K562 (cell line): ENCODE results near the gene RIT1. TPM values are rescaled to one million over a fixed set of nuclear protein-coding genes. Genes with fewer than 3 reads are reported as not detected.

Experiments
- CBFA2T2 ChIP-seq: fragments of 450-650 bp; conservative IDR thresholded peaks from 2 replicates; pipeline ENCODE4 v1.6.1; 2017; ENCODE audit warnings: mild to moderate bottlenecking
- CREB1 ChIP-seq, 2 experiments: sonication (generic) in 1 of 2; formaldehyde crosslinking in 1 of 2; IDR thresholded peaks; 2 replicates each; pipeline versions ENCODE4 v1.6.1 to v1.8.0; 2012 to 2022; ENCODE audit warnings: inconsistent platforms in 1 of 2, mild to moderate bottlenecking in 1 of 2, missing genetic modification reagents in 1 of 2, moderate library complexity in 1 of 2
- HDAC2 ChIP-seq: fragments of 450-650 bp; IDR thresholded peaks from 2 replicates; pipeline ENCODE4 v1.6.1; 2016; ENCODE audit warnings: mild to moderate bottlenecking
- HOXB6 ChIP-seq: fragments of 250-450 bp; sonication (Bioruptor Pico); IDR thresholded peaks from 2 replicates; pipeline ENCODE4 v1.5.1; 2022; ENCODE audit warnings: mild to moderate bottlenecking, borderline replicate concordance
- KAT7 ChIP-seq: sonication (generic); formaldehyde crosslinking; IDR thresholded peaks from 2 replicates; pipeline ENCODE4 v1.8.0; 2022; ENCODE audit warnings: missing genetic modification reagents, mild to moderate bottlenecking, borderline replicate concordance
- MCM7 ChIP-seq, 2 experiments: fragments of 450-650 bp; IDR thresholded peaks; 2 replicates each; pipeline ENCODE4 v1.6.1; 2016 to 2018
- MEF2A ChIP-seq: IDR thresholded peaks from 2 replicates; pipeline ENCODE4 v1.6.1; 2011; ENCODE audit warnings: low read depth, mild to moderate bottlenecking, low read length, moderate library complexity; ENCODE audit not compliant: control insufficient read depth
- NONO ChIP-seq, 2 experiments: fragments of 200-400 bp in 1 of 2; fragments of 450-650 bp in 1 of 2; formaldehyde crosslinking in 1 of 2; IDR thresholded peaks; 2 replicates each; pipeline ENCODE4 v1.6.1; 2017; ENCODE audit warnings: low read depth in 2 of 2, mild to moderate bottlenecking in 2 of 2, moderate library complexity in 2 of 2, low read length in 1 of 2
- POU5F1 ChIP-seq: fragments of 150-350 bp; IDR thresholded peaks from 2 replicates; pipeline ENCODE4 v1.6.1; 2014; ENCODE audit warnings: borderline replicate concordance, low read length, low read depth, mild to moderate bottlenecking; ENCODE audit not compliant: partially characterized antibody
- SMAD1 ChIP-seq: fragments of 150-350 bp; IDR thresholded peaks from 2 replicates; pipeline ENCODE4 v1.6.1; 2014; ENCODE audit warnings: low read length, low read depth; ENCODE audit not compliant: partially characterized antibody
- SMAD4 ChIP-seq: fragments of 250-450 bp; sonication (Bioruptor Pico); conservative IDR thresholded peaks from 2 replicates; pipeline ENCODE4 v1.8.0; 2021; ENCODE audit warnings: inconsistent platforms, mild to moderate bottlenecking, moderate library complexity
- SMARCA4 ChIP-seq: fragments of 450-650 bp; IDR thresholded peaks from 2 replicates; pipeline ENCODE4 v1.6.1; 2016
- SRSF7 ChIP-seq: fragments of 200-400 bp; formaldehyde crosslinking; optimal IDR thresholded peaks from 2 replicates; pipeline ENCODE3; 2017; ENCODE audit warnings: mild to moderate bottlenecking, low read depth, low read length
- TAF15 ChIP-seq: fragments of 200-400 bp; formaldehyde crosslinking; IDR thresholded peaks from 2 replicates; pipeline ENCODE4 v1.6.1; 2017; ENCODE audit warnings: mild to moderate bottlenecking, low read depth, low read length, moderate library complexity
- XRCC3 ChIP-seq: fragments of 450-650 bp; IDR thresholded peaks from 2 replicates; pipeline ENCODE4 v1.6.1; 2017; ENCODE audit warnings: mild to moderate bottlenecking, moderate library complexity
- ZNF512 ChIP-seq: IDR thresholded peaks from 2 replicates; pipeline ENCODE4 v1.6.1; 2016; ENCODE audit warnings: missing genetic modification characterization, missing compliant biosample characterization
- ZNF551 ChIP-seq: fragments of 250-450 bp; sonication (Bioruptor Pico); IDR thresholded peaks from 2 replicates; pipeline ENCODE4 v1.5.0; 2021; ENCODE audit warnings: mild to moderate bottlenecking, moderate library complexity
- ZNF696 ChIP-seq: fragments of 250-450 bp; sonication (Bioruptor Pico); conservative IDR thresholded peaks from 2 replicates; pipeline ENCODE4 v1.4.0; 2020; ENCODE audit warnings: mild to moderate bottlenecking, moderate library complexity
- ZNF707 ChIP-seq: fragments of 250-450 bp; sonication (Bioruptor Pico); conservative IDR thresholded peaks from 2 replicates; pipeline ENCODE4 v1.8.0; 2022; ENCODE audit warnings: inconsistent platforms, mild to moderate bottlenecking, moderate library complexity
- polyA plus RNA-seq, 8 experiments: library from polyadenylated mRNA; depleted of rRNA in 4 of 8; stranded (reverse) in 5 of 8; unstranded in 3 of 8; fragments of >200 nt; fragmentation: Nextera tagmentation in 2 of 8; fragmentation: Illumina TruSeq in 1 of 8; extraction: Ambion mirVana in 2 of 8; extraction: Trizol in 1 of 8; gene quantifications; 2 replicates each; pipeline versions ENCODE4 v1.2.1 to v1.2.3, GENCODE V29; 2011 to 2014; ENCODE audit warnings: inconsistent platforms in 1 of 8, missing spikeins in 1 of 8
- total RNA-seq, 7 experiments: library from RNA; depleted of rRNA in 6 of 7; stranded (reverse); fragments of >200 nt in 6 of 7; fragmentation: Illumina TruSeq in 2 of 7; extraction: Trizol in 2 of 7; gene quantifications; 2 replicates each; pipeline versions ENCODE4 v1.2.1 to v1.2.3, GENCODE V29; 2011 to 2021; ENCODE audit warnings: low replicate concordance in 1 of 7
- TF ChIP-seq, protein P1 (sequence below): fragments of 450-650 bp; IDR thresholded peaks from 2 replicates; pipeline ENCODE4 v1.6.1; 2018; ENCODE audit warnings: mild to moderate bottlenecking, low read depth; ENCODE audit not compliant: partially characterized antibody
- TF ChIP-seq, protein P2 (sequence below), 3 experiments: fragments of 200-800 bp in 1 of 3; fragments of 250-450 bp in 1 of 3; fragments of 450-650 bp in 1 of 3; sonication (Bioruptor Pico) in 1 of 3; sonication (Bioruptor generic) in 1 of 3; formaldehyde crosslinking in 1 of 3; IDR thresholded peaks; 2 replicates each; pipeline versions ENCODE4 v1.6.1 to v1.8.0; 2016 to 2022; ENCODE audit warnings: mild to moderate bottlenecking in 2 of 3, missing genetic modification characterization in 2 of 3, missing compliant biosample characterization in 1 of 3, moderate library complexity in 1 of 3

RIT1 gene
- total and polyA plus RNA-seq, 9 of the 15 experiments (the other 6 are each of a cell fraction or from before 2014, with no cell fraction given): 13.5 to 57.6 (median 22.9) TPM

GRCh38 chr1:155934097-155934935 is 23.2 kb upstream of the RIT1 start, which contains the start of gene KHDC4 (continued):
- TF ChIP-seq ZNF512 (tag): no peak
- no peak for TF ChIP-seq HOXB6 (CRISPR knock-in tag)
- no peak for TF ChIP-seq SRSF7
- no peak for TF ChIP-seq HDAC2
- TF ChIP-seq CBFA2T2: no peak
- TF ChIP-seq, protein P1, sequence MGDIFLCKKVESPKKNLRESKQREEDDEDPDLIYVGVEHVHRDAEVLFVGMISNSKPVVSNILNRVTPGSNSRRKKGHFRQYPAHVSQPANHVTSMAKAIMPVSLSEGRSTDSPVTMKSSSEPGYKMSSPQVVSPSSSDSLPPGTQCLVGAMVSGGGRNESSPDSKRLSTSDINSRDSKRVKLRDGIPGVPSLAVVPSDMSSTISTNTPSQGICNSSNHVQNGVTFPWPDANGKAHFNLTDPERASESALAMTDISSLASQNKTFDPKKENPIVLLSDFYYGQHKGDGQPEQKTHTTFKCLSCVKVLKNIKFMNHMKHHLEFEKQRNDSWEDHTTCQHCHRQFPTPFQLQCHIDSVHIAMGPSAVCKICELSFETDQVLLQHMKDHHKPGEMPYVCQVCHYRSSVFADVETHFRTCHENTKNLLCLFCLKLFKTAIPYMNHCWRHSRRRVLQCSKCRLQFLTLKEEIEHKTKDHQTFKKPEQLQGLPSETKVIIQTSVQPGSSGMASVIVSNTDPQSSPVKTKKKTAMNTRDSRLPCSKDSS: no peak
- TF ChIP-seq POU5F1: peak; percentile 55
- TF ChIP-seq NONO (IDR thresholded peaks at IDR 0.05; ENCODE audit: low read depth in 2 of 2, low read length in 1 of 2): 0 out of 4 replicates have a peak, but pooled peaks of 1 of the 2 experiments have one; percentile 20
- peak; percentile 93 for TF ChIP-seq SMAD1
- TF ChIP-seq CREB1 (IDR thresholded peaks at IDR 0.05): peak; percentile 85
- TF ChIP-seq CREB1 (CRISPR knock-in tag; IDR thresholded peaks at IDR 0.05): peak; percentile 93
- no peak for TF ChIP-seq ZNF696 (CRISPR knock-in tag)
- no peak for TF ChIP-seq SMARCA4
- no peak for TF ChIP-seq ZNF551 (CRISPR knock-in tag)
- no peak; the same call in 1 of the 2 replicates for TF ChIP-seq SMAD4
- no peak for TF ChIP-seq TAF15
- no peak for TF ChIP-seq MCM7 (IDR thresholded peaks at IDR 0.05)
- TF ChIP-seq XRCC3: no peak
- no peak for TF ChIP-seq KAT7
- TF ChIP-seq, protein P2, sequence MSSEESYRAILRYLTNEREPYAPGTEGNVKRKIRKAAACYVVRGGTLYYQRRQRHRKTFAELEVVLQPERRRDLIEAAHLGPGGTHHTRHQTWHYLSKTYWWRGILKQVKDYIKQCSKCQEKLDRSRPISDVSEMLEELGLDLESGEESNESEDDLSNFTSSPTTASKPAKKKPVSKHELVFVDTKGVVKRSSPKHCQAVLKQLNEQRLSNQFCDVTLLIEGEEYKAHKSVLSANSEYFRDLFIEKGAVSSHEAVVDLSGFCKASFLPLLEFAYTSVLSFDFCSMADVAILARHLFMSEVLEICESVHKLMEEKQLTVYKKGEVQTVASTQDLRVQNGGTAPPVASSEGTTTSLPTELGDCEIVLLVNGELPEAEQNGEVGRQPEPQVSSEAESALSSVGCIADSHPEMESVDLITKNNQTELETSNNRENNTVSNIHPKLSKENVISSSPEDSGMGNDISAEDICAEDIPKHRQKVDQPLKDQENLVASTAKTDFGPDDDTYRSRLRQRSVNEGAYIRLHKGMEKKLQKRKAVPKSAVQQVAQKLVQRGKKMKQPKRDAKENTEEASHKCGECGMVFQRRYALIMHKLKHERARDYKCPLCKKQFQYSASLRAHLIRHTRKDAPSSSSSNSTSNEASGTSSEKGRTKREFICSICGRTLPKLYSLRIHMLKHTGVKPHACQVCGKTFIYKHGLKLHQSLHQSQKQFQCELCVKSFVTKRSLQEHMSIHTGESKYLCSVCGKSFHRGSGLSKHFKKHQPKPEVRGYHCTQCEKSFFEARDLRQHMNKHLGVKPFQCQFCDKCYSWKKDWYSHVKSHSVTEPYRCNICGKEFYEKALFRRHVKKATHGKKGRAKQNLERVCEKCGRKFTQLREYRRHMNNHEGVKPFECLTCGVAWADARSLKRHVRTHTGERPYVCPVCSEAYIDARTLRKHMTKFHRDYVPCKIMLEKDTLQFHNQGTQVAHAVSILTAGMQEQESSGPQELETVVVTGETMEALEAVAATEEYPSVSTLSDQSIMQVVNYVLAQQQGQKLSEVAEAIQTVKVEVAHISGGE (CRISPR knock-in tag; IDR thresholded peaks at IDR 0.05): peak in 1 of 3 experiments; percentile 83; a peak in 3 of 6 replicates
- TF ChIP-seq MEF2A: no peak
- TF ChIP-seq ZNF707 (CRISPR knock-in tag): no peak
